ENCODE results near the gene DNAI2. TPM values are rescaled to one million over a fixed set of nuclear protein-coding genes. Genes with fewer than 3 reads are reported as not detected.

The DNAI2 gene
- total RNA-seq, 4 donors from 2014 or later: not detected

DNA sequence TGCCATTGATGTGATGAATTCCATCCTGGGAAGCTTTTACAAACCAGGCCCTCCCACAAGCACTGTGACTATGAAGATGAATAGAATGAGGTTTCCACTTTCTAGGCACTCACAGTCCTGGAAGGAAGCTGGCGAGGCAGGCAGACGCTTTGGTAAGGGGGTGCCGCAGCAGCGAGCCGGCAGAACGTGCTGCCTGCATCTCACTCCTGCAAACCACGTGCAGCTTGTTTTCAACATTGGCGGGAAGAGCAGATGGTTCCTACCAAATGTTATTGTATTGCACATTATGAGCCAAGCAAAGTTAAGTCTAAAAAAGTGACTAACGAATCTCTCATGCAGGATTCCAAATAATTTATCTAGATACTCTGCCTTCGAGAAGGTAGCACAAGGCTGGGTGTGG is 3.7 kb upstream of the DNAI2 start:
- Histone ChIP-seq H3K27me3 (peaks cover 21% of the 10 kb centered on the region), H3K4me3 (no peak overlapping the region), H3K9me3 (no peaks in the 10 kb centered on the region), H3K36me3 (no peaks in the 10 kb centered on the region), H3K27ac (no peak overlapping the region), H3K4me1 (peaks cover 18% of the 10 kb centered on the region)
- DNase-seq (ENCODE audit: low spot score in 2 of 2): no peak
- TF ChIP-seq EP300 (IDR thresholded peaks at IDR 0.05): no peak
- TF ChIP-seq, protein P1, sequence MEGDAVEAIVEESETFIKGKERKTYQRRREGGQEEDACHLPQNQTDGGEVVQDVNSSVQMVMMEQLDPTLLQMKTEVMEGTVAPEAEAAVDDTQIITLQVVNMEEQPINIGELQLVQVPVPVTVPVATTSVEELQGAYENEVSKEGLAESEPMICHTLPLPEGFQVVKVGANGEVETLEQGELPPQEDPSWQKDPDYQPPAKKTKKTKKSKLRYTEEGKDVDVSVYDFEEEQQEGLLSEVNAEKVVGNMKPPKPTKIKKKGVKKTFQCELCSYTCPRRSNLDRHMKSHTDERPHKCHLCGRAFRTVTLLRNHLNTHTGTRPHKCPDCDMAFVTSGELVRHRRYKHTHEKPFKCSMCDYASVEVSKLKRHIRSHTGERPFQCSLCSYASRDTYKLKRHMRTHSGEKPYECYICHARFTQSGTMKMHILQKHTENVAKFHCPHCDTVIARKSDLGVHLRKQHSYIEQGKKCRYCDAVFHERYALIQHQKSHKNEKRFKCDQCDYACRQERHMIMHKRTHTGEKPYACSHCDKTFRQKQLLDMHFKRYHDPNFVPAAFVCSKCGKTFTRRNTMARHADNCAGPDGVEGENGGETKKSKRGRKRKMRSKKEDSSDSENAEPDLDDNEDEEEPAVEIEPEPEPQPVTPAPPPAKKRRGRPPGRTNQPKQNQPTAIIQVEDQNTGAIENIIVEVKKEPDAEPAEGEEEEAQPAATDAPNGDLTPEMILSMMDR (IDR thresholded peaks at IDR 0.05): no peak
- TF ChIP-seq POLR2AphosphoS5 (IDR thresholded peaks at IDR 0.05): no peak
- no peak for TF ChIP-seq POLR2A (IDR thresholded peaks at IDR 0.05)
- 67% methylated on average over 10 of the region's 10 CpGs for WGBS

DNA sequence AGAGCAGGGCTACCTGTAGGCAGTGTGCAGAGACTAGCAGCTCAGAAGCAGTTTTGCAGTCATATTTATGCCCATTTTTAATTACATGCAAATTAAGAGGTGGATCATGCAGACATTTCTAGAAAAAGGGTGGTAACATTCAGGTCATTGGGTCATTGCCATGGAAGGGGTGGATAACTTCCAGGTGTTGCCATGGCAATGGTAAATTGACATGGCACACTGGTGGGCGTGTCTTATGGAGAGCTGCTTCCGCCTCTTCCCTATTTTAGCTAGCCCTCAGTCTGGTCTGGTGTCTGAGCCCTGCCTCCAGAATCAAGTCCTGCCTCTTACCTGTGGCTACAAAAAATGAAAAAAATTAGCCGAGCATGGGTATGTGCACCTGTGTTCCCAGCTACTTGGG is 2.8 kb upstream of the DNAI2 start:
- H3K4me3 ChIP-seq: no peak overlapping the region
- H3K4me1 ChIP-seq: peaks cover 28% of the 10 kb centered on the region
- TF ChIP-seq, protein P1 (IDR thresholded peaks at IDR 0.05): no peak
- TF ChIP-seq POLR2A (IDR thresholded peaks at IDR 0.05) (no peak), EP300 (IDR thresholded peaks at IDR 0.05) (no peak), POLR2AphosphoS5 (IDR thresholded peaks at IDR 0.05) (no peak)
- H3K27me3 ChIP-seq: peaks cover 26% of the 10 kb centered on the region
- no peak for DNase-seq (ENCODE audit: low spot score in 2 of 2)
- H3K9me3 ChIP-seq: no peaks in the 10 kb centered on the region
- no peak overlapping the region for H3K27ac ChIP-seq
- 79% methylated on average over 3 of the region's 3 CpGs for WGBS
- no peaks in the 10 kb centered on the region for H3K36me3 ChIP-seq

GRCh38 chr17:74271901-74272561 is 2.0 kb upstream of the DNAI2 start:
- TF ChIP-seq, protein P1 (IDR thresholded peaks at IDR 0.05): no peak
- TF ChIP-seq POLR2AphosphoS5 (IDR thresholded peaks at IDR 0.05) (no peak), POLR2A (IDR thresholded peaks at IDR 0.05) (no peak), EP300 (IDR thresholded peaks at IDR 0.05) (no peak)
- no peak overlapping the region for H3K27ac ChIP-seq
- no peak for DNase-seq (ENCODE audit: low spot score in 2 of 2)
- H3K27me3 ChIP-seq: peaks cover 27% of the 10 kb centered on the region
- H3K36me3 ChIP-seq: no peaks in the 10 kb centered on the region
- H3K9me3 ChIP-seq: no peaks in the 10 kb centered on the region
- no peak overlapping the region for H3K4me3 ChIP-seq
- whole genome bisulfite sequencing: 52% methylated on average over 13 of the region's 13 CpGs
- H3K4me1 ChIP-seq: peaks cover 31% of the 10 kb centered on the region

GRCh38 chr17:74272731-74273201 is 1.3 kb upstream of the DNAI2 start:
- H3K27me3 ChIP-seq: peaks cover 27% of the 10 kb centered on the region
- H3K9me3 ChIP-seq: no peaks in the 10 kb centered on the region
- H3K36me3 ChIP-seq: no peaks in the 10 kb centered on the region
- H3K4me3 ChIP-seq: no peak overlapping the region
- no peak for TF ChIP-seq POLR2A (IDR thresholded peaks at IDR 0.05)
- no peak for TF ChIP-seq EP300 (IDR thresholded peaks at IDR 0.05)
- TF ChIP-seq, protein P1 (IDR thresholded peaks at IDR 0.05): no peak
- no peak for TF ChIP-seq POLR2AphosphoS5 (IDR thresholded peaks at IDR 0.05)
- 59% methylated on average over 9 of the region's 10 CpGs for WGBS
- peaks cover 31% of the 10 kb centered on the region for H3K4me1 ChIP-seq
- no peak overlapping the region for H3K27ac ChIP-seq
- no peak for DNase-seq (ENCODE audit: low spot score in 2 of 2)

- H3K4me3 ChIP-seq: no peak overlapping the region
- DNase-seq (ENCODE audit: low spot score in 2 of 2): no peak
- no peak overlapping the region for H3K27ac ChIP-seq
- TF ChIP-seq EP300 (IDR thresholded peaks at IDR 0.05) (no peak), POLR2A (IDR thresholded peaks at IDR 0.05) (no peak)
- TF ChIP-seq, protein P1 (IDR thresholded peaks at IDR 0.05): no peak
- no peaks in the 10 kb centered on the region for H3K9me3 ChIP-seq
- no peaks in the 10 kb centered on the region for H3K36me3 ChIP-seq
- WGBS: 49% methylated on average over 13 of the region's 14 CpGs
- peaks cover 24% of the 10 kb centered on the region for H3K27me3 ChIP-seq
- H3K4me1 ChIP-seq: peaks cover 31% of the 10 kb centered on the region
Observed at GRCh38 chr17:74274709-74275340, 791 bp downstream of the DNAI2 start.
